Ishikawa (cell line): ENCODE data around the gene ALPG.

Experiments used
- CEBPB ChIP-seq: IDR thresholded peaks from 2 replicates; pipeline ENCODE4 v1.6.1; 2012
- CREB1 ChIP-seq: IDR thresholded peaks from 2 replicates; pipeline ENCODE4 v1.6.1; 2012; ENCODE audit warnings: low read depth
- EGR1 ChIP-seq: IDR thresholded peaks from 2 replicates; pipeline ENCODE4 v1.6.1; 2012
- EP300 ChIP-seq: IDR thresholded peaks from 2 replicates; pipeline ENCODE4 v1.6.1; 2012; ENCODE audit warnings: borderline replicate concordance
- FOXM1 ChIP-seq: IDR thresholded peaks from 2 replicates; pipeline ENCODE4 v1.6.1; 2012; ENCODE audit warnings: low read depth, borderline replicate concordance
- NFIC ChIP-seq: IDR thresholded peaks from 2 replicates; pipeline ENCODE4 v1.6.1; 2012
- RAD21 ChIP-seq: IDR thresholded peaks from 2 replicates; pipeline ENCODE4 v1.6.1; 2012; ENCODE audit warnings: low read depth
- TAF1 ChIP-seq: IDR thresholded peaks from 2 replicates; pipeline ENCODE4 v1.6.1; 2012; ENCODE audit warnings: low read depth, mild to moderate bottlenecking
- TCF12 ChIP-seq: IDR thresholded peaks from 2 replicates; pipeline ENCODE4 v1.6.1; 2012; ENCODE audit warnings: low read depth
- TEAD4 ChIP-seq: IDR thresholded peaks from 2 replicates; pipeline ENCODE4 v1.6.1; 2012
- YY1 ChIP-seq: IDR thresholded peaks from 2 replicates; pipeline ENCODE4 v1.6.1; 2012; ENCODE audit warnings: low read depth
- ZBTB7A ChIP-seq: IDR thresholded peaks from 2 replicates; pipeline ENCODE4 v1.6.1; 2012; ENCODE audit warnings: low read depth
- TF ChIP-seq, protein P1 (sequence below): IDR thresholded peaks from 2 replicates; pipeline ENCODE4 v1.6.1; 2012; ENCODE audit warnings: low read depth, mild to moderate bottlenecking
- TF ChIP-seq, protein P2 (sequence below): IDR thresholded peaks from 2 replicates; pipeline ENCODE4 v1.6.1; 2012
- TF ChIP-seq, protein P3 (sequence below): IDR thresholded peaks from 2 replicates; pipeline ENCODE4 v1.6.1; 2012

ALPG gene

GRCh38 chr2:232422051-232422450 lies 15.4 kb downstream of the ALPG start:
- no peak for TF ChIP-seq YY1
- no peak for TF ChIP-seq NFIC
- TF ChIP-seq EGR1 = no peak
- TF ChIP-seq TEAD4 = no peak
- no peak for TF ChIP-seq RAD21
- no peak for TF ChIP-seq FOXM1
- no peak for TF ChIP-seq TAF1

- TF ChIP-seq CEBPB = no peak
- TF ChIP-seq, protein P1, sequence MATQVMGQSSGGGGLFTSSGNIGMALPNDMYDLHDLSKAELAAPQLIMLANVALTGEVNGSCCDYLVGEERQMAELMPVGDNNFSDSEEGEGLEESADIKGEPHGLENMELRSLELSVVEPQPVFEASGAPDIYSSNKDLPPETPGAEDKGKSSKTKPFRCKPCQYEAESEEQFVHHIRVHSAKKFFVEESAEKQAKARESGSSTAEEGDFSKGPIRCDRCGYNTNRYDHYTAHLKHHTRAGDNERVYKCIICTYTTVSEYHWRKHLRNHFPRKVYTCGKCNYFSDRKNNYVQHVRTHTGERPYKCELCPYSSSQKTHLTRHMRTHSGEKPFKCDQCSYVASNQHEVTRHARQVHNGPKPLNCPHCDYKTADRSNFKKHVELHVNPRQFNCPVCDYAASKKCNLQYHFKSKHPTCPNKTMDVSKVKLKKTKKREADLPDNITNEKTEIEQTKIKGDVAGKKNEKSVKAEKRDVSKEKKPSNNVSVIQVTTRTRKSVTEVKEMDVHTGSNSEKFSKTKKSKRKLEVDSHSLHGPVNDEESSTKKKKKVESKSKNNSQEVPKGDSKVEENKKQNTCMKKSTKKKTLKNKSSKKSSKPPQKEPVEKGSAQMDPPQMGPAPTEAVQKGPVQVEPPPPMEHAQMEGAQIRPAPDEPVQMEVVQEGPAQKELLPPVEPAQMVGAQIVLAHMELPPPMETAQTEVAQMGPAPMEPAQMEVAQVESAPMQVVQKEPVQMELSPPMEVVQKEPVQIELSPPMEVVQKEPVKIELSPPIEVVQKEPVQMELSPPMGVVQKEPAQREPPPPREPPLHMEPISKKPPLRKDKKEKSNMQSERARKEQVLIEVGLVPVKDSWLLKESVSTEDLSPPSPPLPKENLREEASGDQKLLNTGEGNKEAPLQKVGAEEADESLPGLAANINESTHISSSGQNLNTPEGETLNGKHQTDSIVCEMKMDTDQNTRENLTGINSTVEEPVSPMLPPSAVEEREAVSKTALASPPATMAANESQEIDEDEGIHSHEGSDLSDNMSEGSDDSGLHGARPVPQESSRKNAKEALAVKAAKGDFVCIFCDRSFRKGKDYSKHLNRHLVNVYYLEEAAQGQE = no peak
These were observed 25.3 kb downstream of the ALPG start for GRCh38 chr2:232431705-232432590.

DNA sequence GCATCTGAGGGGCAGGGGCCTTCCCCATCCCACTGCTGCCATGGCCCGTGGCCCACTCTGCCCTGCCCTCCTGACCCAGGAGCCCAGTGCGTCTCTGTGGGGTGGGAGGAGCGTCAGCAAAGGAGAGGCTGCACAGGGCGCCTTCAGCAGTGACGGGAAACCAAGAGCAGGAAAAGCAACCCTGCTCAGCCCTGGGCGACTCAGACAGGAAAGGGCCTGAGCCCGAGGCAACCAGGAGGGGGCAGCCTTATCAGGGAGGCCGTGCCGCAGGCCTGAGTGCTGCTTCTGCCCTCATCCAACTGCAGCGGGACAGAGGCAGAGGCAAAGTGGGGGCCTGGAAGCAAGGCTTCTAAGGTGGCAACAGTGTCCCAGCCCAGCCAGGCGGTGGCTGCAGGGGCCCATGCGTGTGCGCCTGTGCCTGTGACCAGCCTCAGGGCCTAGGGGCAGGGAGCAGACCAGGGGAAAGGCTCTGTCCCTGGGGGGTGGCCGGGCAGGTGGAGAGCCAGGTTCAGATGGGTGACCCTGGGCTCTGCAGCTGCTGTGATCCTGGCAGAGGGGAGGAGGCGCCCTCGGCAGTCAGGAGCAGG lies 26.0 kb downstream of the ALPG start:
- no peak for TF ChIP-seq TEAD4
- no peak for TF ChIP-seq NFIC
- TF ChIP-seq, protein P2, sequence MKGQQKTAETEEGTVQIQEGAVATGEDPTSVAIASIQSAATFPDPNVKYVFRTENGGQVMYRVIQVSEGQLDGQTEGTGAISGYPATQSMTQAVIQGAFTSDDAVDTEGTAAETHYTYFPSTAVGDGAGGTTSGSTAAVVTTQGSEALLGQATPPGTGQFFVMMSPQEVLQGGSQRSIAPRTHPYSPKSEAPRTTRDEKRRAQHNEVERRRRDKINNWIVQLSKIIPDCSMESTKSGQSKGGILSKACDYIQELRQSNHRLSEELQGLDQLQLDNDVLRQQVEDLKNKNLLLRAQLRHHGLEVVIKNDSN = no peak
- TF ChIP-seq EGR1 = no peak

- TF ChIP-seq NFIC (no peak), EGR1 (no peak), TEAD4 (no peak), EP300 (no peak), RAD21 (no peak), CREB1 (no peak), ZBTB7A (no peak), YY1 (no peak), TAF1 (no peak), FOXM1 (no peak), CEBPB (no peak)
- TF ChIP-seq, protein P2 = no peak
- TF ChIP-seq, protein P1 = no peak
- TF ChIP-seq, protein P3, sequence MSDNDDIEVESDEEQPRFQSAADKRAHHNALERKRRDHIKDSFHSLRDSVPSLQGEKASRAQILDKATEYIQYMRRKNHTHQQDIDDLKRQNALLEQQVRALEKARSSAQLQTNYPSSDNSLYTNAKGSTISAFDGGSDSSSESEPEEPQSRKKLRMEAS = no peak
These were observed 27.4 kb downstream of the ALPG start for GRCh38 chr2:232434091-232434490.

- TF ChIP-seq, protein P1 = no peak
- TF ChIP-seq FOXM1 (no peak), TCF12 (no peak), EGR1 (no peak), TAF1 (no peak), YY1 (no peak), ZBTB7A (no peak), EP300 (no peak), NFIC (no peak), CREB1 (no peak)
These were observed 28.1 kb downstream of the ALPG start for GRCh38 chr2:232434563-232435374.
